H9 (cell line): ENCODE results near the gene WDR27. TPM values are rescaled to one million over a fixed set of nuclear protein-coding genes. Genes with fewer than 3 reads are reported as not detected.

Experiments used
- DNase-seq: peaks from one replicate; pipeline ENCODE4 v3.0.0-alpha.2; 2017
- H2AFZ ChIP-seq: one replicate; pipeline ENCODE4 v1.6.1; 2013; ENCODE audit warnings: mild to moderate bottlenecking, low read length, control low read depth, moderate library complexity
- H2AK5ac ChIP-seq: 2 replicates; pipeline ENCODE4 v1.6.1; 2013; ENCODE audit warnings: low read length, control low read depth, mixed read lengths; ENCODE audit not compliant: insufficient read length
- H2BK120ac ChIP-seq: one replicate; pipeline ENCODE4 v1.6.1; 2013; ENCODE audit warnings: low read depth, mild to moderate bottlenecking, low read length, control low read depth, inconsistent platforms; ENCODE audit not compliant: poor library complexity, severe bottlenecking
- H2BK12ac ChIP-seq: 2 replicates; pipeline ENCODE4 v1.6.1; 2013; ENCODE audit warnings: low read length, control low read depth, mixed read lengths, low read depth; ENCODE audit not compliant: insufficient read length
- H2BK15ac ChIP-seq: 2 replicates; pipeline ENCODE4 v1.6.1; 2013; ENCODE audit warnings: low read depth, low read length, control low read depth
- H2BK20ac ChIP-seq: one replicate; pipeline ENCODE4 v1.6.1; 2013; ENCODE audit warnings: low read depth, mild to moderate bottlenecking, low read length, control low read depth, inconsistent platforms; ENCODE audit not compliant: poor library complexity, severe bottlenecking
- H2BK5ac ChIP-seq: 2 replicates; pipeline ENCODE4 v1.6.1; 2013; ENCODE audit warnings: low read length, control low read depth, mixed read lengths; ENCODE audit not compliant: insufficient read length
- H3K14ac ChIP-seq: 2 replicates; pipeline ENCODE4 v1.6.1; 2013; ENCODE audit warnings: low read length, control low read depth; ENCODE audit not compliant: insufficient read depth
- H3K18ac ChIP-seq: 2 replicates; pipeline ENCODE4 v1.6.1; 2013; ENCODE audit warnings: low read depth, mild to moderate bottlenecking, mixed read lengths, low read length, control low read depth; ENCODE audit not compliant: insufficient read length
- H3K23ac ChIP-seq: 2 replicates; pipeline ENCODE4 v1.6.1; 2013; ENCODE audit warnings: low read length, control low read depth, mixed read lengths, low read depth; ENCODE audit not compliant: insufficient read length
- H3K23me2 ChIP-seq: 2 replicates; pipeline ENCODE4 v1.6.1; 2013; ENCODE audit warnings: low read depth, mild to moderate bottlenecking, mixed read lengths, low read length, control low read depth; ENCODE audit not compliant: insufficient read length, poor library complexity, severe bottlenecking
- H3K27ac ChIP-seq: 2 replicates; pipeline ENCODE4 v1.5.1; 2013; ENCODE audit warnings: low read length, control low read depth, mixed read lengths, low read depth; ENCODE audit not compliant: insufficient read length
- H3K27me3 ChIP-seq: 2 replicates; pipeline ENCODE4 v1.6.1; 2013; ENCODE audit warnings: low read length, control low read depth, inconsistent platforms; ENCODE audit not compliant: insufficient read depth
- H3K4ac ChIP-seq: 2 replicates; pipeline ENCODE4 v1.6.1; 2013; ENCODE audit warnings: low read depth, mild to moderate bottlenecking, control low read depth, inconsistent platforms, low read length, moderate library complexity
- H3K4me1 ChIP-seq: 2 replicates; pipeline ENCODE4 v1.6.1; 2013; ENCODE audit warnings: low read length, control low read depth, inconsistent platforms; ENCODE audit not compliant: insufficient read depth
- H3K4me2 ChIP-seq: 2 replicates; pipeline ENCODE4 v1.6.1; 2013; ENCODE audit warnings: low read length, control low read depth, mixed read lengths; ENCODE audit not compliant: insufficient read length, insufficient read depth
- H3K56ac ChIP-seq: 2 replicates; pipeline ENCODE4 v1.6.1; 2013; ENCODE audit warnings: low read depth, mild to moderate bottlenecking, mixed read lengths, low read length, control low read depth; ENCODE audit not compliant: insufficient read length
- H3K79me1 ChIP-seq: 2 replicates; pipeline ENCODE4 v1.6.1; 2013; ENCODE audit warnings: low read depth, mild to moderate bottlenecking, moderate library complexity, low read length, control low read depth, inconsistent platforms; ENCODE audit not compliant: insufficient read depth, poor library complexity, severe bottlenecking
- H3K79me2 ChIP-seq: 2 replicates; pipeline ENCODE4 v1.6.1; 2013; ENCODE audit warnings: low read length, control low read depth, inconsistent platforms; ENCODE audit not compliant: insufficient read depth
- H3K9ac ChIP-seq: 2 replicates; pipeline ENCODE4 v1.6.1; 2013; ENCODE audit warnings: low read length, control low read depth, mixed read lengths; ENCODE audit not compliant: insufficient read length; ENCODE audit errors: extremely low read depth
- H3K9me3 ChIP-seq: one replicate; pipeline ENCODE4 v1.6.1; 2013; ENCODE audit warnings: low read depth, low read length, inconsistent platforms; ENCODE audit not compliant: control insufficient read depth
- H3T11ph ChIP-seq: one replicate; pipeline ENCODE4 v1.6.1; 2013; ENCODE audit warnings: mild to moderate bottlenecking, low read length, control low read depth, inconsistent platforms
- H4K20me1 ChIP-seq: one replicate; pipeline ENCODE4 v1.6.1; 2013; ENCODE audit not compliant: control insufficient read depth, insufficient read length, insufficient read depth
- H4K5ac ChIP-seq: 2 replicates; pipeline ENCODE4 v1.6.1; 2013; ENCODE audit warnings: low read depth, mild to moderate bottlenecking, mixed read lengths, low read length, control low read depth; ENCODE audit not compliant: insufficient read length
- H4K8ac ChIP-seq: replicated peaks from 2 replicates; pipeline ENCODE4 v1.6.1; 2013; ENCODE audit warnings: low read length, control low read depth, mixed read lengths, low read depth; ENCODE audit not compliant: insufficient read length
- H4K91ac ChIP-seq: 2 replicates; pipeline ENCODE4 v1.6.1; 2013; ENCODE audit warnings: low read depth, mild to moderate bottlenecking, moderate library complexity, mixed read lengths, low read length, control low read depth; ENCODE audit not compliant: insufficient read length
- H3K27ac Mint-ChIP-seq, 3 experiments: 2 replicates in 2 of 3; 3 replicates in 1 of 3; pipeline ENCODE4 v1.8.0; 2020 to 2021; ENCODE audit warnings: mixed read lengths in 3 of 3, mild to moderate bottlenecking in 1 of 3, moderate library complexity in 1 of 3
- H3K27me3 Mint-ChIP-seq: 2 replicates; pipeline ENCODE4 v1.8.0; 2021; ENCODE audit warnings: low read depth, mild to moderate bottlenecking, moderate library complexity, mixed read lengths
- H3K36me3 Mint-ChIP-seq, 3 experiments: 2 replicates in 2 of 3; 3 replicates in 1 of 3; pipeline ENCODE4 v1.8.0; 2020 to 2021; ENCODE audit warnings: low read depth in 3 of 3, mixed read lengths in 3 of 3; ENCODE audit not compliant: insufficient read depth in 1 of 3
- H3K4me1 Mint-ChIP-seq, 2 experiments: 2 replicates each; pipeline ENCODE4 v1.8.0; 2020; ENCODE audit warnings: mixed read lengths in 2 of 2
- H3K4me3 Mint-ChIP-seq, 2 experiments: 2 replicates in 1 of 2; 3 replicates in 1 of 2; pipeline ENCODE4 v1.8.0; 2020 to 2021; ENCODE audit warnings: mild to moderate bottlenecking in 2 of 2, mixed read lengths in 2 of 2, moderate library complexity in 1 of 2
- H3K9me3 Mint-ChIP-seq, 2 experiments: 2 replicates in 1 of 2; 3 replicates in 1 of 2; pipeline ENCODE4 v1.8.0; 2020; ENCODE audit warnings: mild to moderate bottlenecking in 2 of 2, mixed read lengths in 2 of 2, moderate library complexity in 1 of 2
- CTCF ChIP-seq: fragments of 200-600 bp; sonication (generic); conservative IDR thresholded peaks from 3 replicates; pipeline ENCODE4 v1.8.0; 2021; ENCODE audit warnings: antibody characterized with exemption, mild to moderate bottlenecking
- WGBS: extraction: QIAGEN DNeasy Blood & Tissue Kit; methylation state at CpG from one replicate; pipeline ENCODE4 v1.1.7; 2013; ENCODE audit warnings: missing lambda C conversion rate, low lambda C conversion rate, mixed read lengths; ENCODE audit not compliant: insufficient read length; ENCODE audit errors: extremely low coverage; 5-methylcytosine and 5-hydroxymethylcytosine counted together
- total RNA-seq: library from RNA; stranded (reverse); gene quantifications from 2 replicates; pipeline ENCODE4 v1.2.1, GENCODE V29; 2021

WDR27 gene
- total RNA-seq, 1 experiment from 2014 or later = 48.7 TPM

DNA sequence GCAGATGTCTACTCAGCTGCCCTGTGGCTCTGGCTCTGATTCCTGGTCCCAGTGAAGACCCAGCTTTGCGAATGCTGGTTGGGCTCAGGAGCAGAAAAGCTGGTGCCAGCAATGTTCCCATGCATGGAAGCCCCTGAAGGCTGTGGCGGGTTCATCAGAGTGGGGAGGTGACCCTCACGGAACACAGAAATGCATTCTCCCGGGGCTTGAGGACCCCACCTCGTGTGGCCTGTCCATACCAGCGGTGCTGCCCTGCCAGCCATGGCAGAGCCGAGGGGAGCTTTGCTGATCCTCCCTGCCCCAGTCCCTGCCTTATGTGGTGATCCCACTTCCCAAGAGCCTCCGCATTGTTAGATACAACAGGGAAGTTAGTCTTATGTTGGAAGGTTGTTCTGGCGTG is 290.5 kb downstream of the WDR27 start:
- H3K9me3 ChIP-seq = peaks cover 18% of the 10 kb centered on the region
- no peak overlapping the region for H2BK120ac ChIP-seq
- Mint-ChIP-seq H3K36me3 (peaks cover 16 to 49% (median 39%) of the 10 kb centered on the region in 3 experiments), H3K27ac (no peak overlapping the region), H3K9me3 (peaks cover 61 to 68% of the 10 kb centered on the region in 2 experiments), H3K4me3 (no peak overlapping the region), H3K27me3 (peaks cover 6% of the 10 kb centered on the region; the same call in 1 of the 2 replicates), H3K4me1 (no peaks in the 10 kb centered on the region)
- no peaks in the 10 kb centered on the region for H3K23me2 ChIP-seq
- WGBS = no CpG with 5 or more reads among the region's 9 CpGs
- no peak overlapping the region for H2AFZ ChIP-seq
- no peak overlapping the region for H3K56ac ChIP-seq
- H3K4me2 ChIP-seq = no peak overlapping the region
- no peaks in the 10 kb centered on the region for H3K79me2 ChIP-seq
- H3K4me1 ChIP-seq = no peaks in the 10 kb centered on the region
- no peaks in the 10 kb centered on the region for H3K79me1 ChIP-seq
- H2AK5ac ChIP-seq = no peak overlapping the region
- no peak for TF ChIP-seq CTCF
- no peak overlapping the region for H3K23ac ChIP-seq
- no peak overlapping the region for H3K4ac ChIP-seq
- H3K9ac ChIP-seq = no peak overlapping the region
- no peak overlapping the region for H3K18ac ChIP-seq
- H2BK20ac ChIP-seq = no peak overlapping the region
- no peaks in the 10 kb centered on the region for H3K27me3 ChIP-seq
- no peak overlapping the region for H4K91ac ChIP-seq
- H2BK12ac ChIP-seq = no peak overlapping the region
- no peak overlapping the region for H2BK15ac ChIP-seq
- H3K14ac ChIP-seq = no peak overlapping the region
- no peak overlapping the region for H4K8ac ChIP-seq
- no peak overlapping the region for H2BK5ac ChIP-seq
- H4K5ac ChIP-seq = no peak overlapping the region
- H3K27ac ChIP-seq = no peak overlapping the region
- no peak for DNase-seq
- H4K20me1 ChIP-seq = no peaks in the 10 kb centered on the region
- no peak overlapping the region for H3T11ph ChIP-seq
